Measurements from ENCODE around the gene MMP28. TPM values are rescaled to one million over a fixed set of nuclear protein-coding genes. Genes with fewer than 3 reads are reported as not detected.

Gene MMP28, protein sequence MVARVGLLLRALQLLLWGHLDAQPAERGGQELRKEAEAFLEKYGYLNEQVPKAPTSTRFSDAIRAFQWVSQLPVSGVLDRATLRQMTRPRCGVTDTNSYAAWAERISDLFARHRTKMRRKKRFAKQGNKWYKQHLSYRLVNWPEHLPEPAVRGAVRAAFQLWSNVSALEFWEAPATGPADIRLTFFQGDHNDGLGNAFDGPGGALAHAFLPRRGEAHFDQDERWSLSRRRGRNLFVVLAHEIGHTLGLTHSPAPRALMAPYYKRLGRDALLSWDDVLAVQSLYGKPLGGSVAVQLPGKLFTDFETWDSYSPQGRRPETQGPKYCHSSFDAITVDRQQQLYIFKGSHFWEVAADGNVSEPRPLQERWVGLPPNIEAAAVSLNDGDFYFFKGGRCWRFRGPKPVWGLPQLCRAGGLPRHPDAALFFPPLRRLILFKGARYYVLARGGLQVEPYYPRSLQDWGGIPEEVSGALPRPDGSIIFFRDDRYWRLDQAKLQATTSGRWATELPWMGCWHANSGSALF
- total RNA-seq = 1 to 10 TPM; 1.5 to 5.9 (median 3.1) TPM
- 1 to 10 TPM; 1.1 to 3.5 (median 1.7) TPM for polyA plus RNA-seq
- long read RNA-seq, donor 1, partial matches to known transcripts = 0 of 2 reads
- long read RNA-seq, donor 1, other reads (novel, unspliced or antisense) = 0 of 2 reads
- long read RNA-seq, donor 2 = 0 reads

DNA sequence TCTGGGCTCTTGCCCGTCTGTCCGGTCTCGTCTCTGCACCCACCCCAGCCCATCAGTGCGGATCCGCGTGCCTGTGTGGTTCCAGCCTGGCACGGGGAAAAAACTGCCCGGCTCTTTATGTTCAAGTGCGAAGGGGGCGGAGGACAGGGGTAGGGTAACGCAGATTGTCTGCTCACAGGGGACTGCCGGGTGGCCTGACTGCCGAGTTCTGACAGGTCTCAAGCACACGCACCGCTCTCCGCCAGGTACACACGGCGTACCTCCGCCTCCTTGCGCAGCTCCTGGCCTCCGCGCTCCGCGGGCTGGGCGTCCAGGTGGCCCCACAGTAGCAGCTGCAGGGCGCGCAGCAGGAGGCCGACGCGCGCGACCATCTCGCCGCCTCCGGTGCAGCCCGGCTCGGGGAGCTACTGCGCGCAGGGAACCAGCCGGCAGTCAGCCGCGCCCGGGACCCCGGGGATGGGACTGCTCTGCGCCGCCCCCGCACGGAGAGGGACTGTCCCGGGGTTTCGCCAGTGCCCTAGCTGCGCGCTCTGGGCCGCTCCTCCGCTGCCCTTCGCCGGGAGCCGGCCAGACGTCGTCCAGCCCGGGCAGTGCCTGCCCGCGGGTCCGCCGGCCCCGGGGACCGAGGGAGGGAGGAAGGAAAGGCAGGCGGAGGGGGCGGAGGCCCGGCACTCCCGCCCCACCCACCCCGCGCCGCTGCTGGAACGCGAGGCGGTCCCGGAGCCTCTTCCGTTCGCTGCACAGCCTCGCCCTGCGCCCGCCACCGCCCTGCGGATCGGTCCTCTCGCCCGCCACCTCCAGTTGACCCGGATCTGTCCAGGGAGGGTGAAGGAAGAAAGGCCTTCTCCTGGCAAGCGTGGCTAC, at the start of gene MMP28:
TSS of gene MMP28 (minus strand) at position 635 of the 864 bp plus-strand sequence. CDS start at position 371, 264 bp downstream.
- Histone ChIP-seq H3K27ac (peak within 1 kb of the TSS in 2 of 8 donors; percentile 23 to 28), H3K9me3 (no peaks in the 10 kb centered on the region), H3K36me3 (no peaks in the 10 kb centered on the region), H3K27me3 (replicated peaks in 1 of 7) (peaks cover 0 to 67% (median 27%) of the 10 kb centered on the region in 7 donors), H3K4me3 (peak within 1 kb of the TSS; percentile 51 to 83 (median 60)), H3K4me1 (peaks cover 13 to 33% (median 27%) of the 10 kb centered on the region in 6 donors)
- 0 to 3% (median 1%) methylated on average over 39 to 89 of the region's 89 CpGs for WGBS, 5 donors
- peak; percentile 82 for DNase-seq
- intact Hi-C loops (cut with DNase I; ENCODE audit: low total_unique reads) = no loop called here
- TF ChIP-seq, protein P1, sequence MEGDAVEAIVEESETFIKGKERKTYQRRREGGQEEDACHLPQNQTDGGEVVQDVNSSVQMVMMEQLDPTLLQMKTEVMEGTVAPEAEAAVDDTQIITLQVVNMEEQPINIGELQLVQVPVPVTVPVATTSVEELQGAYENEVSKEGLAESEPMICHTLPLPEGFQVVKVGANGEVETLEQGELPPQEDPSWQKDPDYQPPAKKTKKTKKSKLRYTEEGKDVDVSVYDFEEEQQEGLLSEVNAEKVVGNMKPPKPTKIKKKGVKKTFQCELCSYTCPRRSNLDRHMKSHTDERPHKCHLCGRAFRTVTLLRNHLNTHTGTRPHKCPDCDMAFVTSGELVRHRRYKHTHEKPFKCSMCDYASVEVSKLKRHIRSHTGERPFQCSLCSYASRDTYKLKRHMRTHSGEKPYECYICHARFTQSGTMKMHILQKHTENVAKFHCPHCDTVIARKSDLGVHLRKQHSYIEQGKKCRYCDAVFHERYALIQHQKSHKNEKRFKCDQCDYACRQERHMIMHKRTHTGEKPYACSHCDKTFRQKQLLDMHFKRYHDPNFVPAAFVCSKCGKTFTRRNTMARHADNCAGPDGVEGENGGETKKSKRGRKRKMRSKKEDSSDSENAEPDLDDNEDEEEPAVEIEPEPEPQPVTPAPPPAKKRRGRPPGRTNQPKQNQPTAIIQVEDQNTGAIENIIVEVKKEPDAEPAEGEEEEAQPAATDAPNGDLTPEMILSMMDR (IDR thresholded peaks at IDR 0.05 in 8 of 11, conservative IDR thresholded peaks at IDR 0.05 in 3 of 11) = no peak
- peak; percentile 10 to 68 (median 51) for TF ChIP-seq POLR2AphosphoS5 (IDR thresholded peaks at IDR 0.05)
- no peak for TF ChIP-seq POLR2A (IDR thresholded peaks at IDR 0.05)

DNA sequence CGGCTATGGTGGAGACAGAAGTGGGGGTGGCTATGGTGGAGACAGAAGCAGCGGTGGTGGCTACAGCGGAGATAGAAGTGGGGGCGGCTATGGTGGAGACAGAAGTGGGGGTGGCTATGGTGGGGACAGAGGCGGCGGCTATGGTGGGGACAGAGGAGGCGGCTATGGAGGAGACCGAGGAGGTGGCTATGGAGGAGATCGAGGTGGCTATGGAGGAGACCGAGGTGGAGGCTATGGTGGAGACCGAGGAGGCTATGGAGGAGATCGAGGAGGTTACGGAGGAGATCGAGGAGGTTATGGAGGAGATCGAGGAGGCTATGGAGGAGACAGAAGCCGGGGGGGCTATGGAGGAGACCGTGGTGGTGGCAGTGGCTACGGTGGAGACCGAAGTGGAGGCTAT, 49.1 kb upstream of the MMP28 start:
- Histone ChIP-seq H3K4me1 (peaks cover 0 to 6% (median 0%) of the 10 kb centered on the region in 6 donors), H3K27me3 (replicated peaks in 1 of 7) (no peaks in the 10 kb centered on the region), H3K9me3 (no peaks in the 10 kb centered on the region), H3K36me3 (peaks cover 0 to 100% (median 84%) of the 10 kb centered on the region in 6 donors), H3K27ac (no peak overlapping the region), H3K4me3 (no peak overlapping the region)
- no peak for DNase-seq
- TF ChIP-seq, protein P1 (IDR thresholded peaks at IDR 0.05 in 8 of 11, conservative IDR thresholded peaks at IDR 0.05 in 3 of 11) = no peak
- no peak for TF ChIP-seq POLR2A (IDR thresholded peaks at IDR 0.05)
- TF ChIP-seq POLR2AphosphoS5 (IDR thresholded peaks at IDR 0.05) = no peak
- intact Hi-C loops (cut with DNase I; ENCODE audit: low total_unique reads) = loop anchor here (10.0 kb wide), 1 partner anchor 300 kb away; no protein-coding TSS in a partner anchor
- 95 to 98% (median 96%) methylated on average over 19 of the region's 19 CpGs for WGBS, 5 donors

DNA sequence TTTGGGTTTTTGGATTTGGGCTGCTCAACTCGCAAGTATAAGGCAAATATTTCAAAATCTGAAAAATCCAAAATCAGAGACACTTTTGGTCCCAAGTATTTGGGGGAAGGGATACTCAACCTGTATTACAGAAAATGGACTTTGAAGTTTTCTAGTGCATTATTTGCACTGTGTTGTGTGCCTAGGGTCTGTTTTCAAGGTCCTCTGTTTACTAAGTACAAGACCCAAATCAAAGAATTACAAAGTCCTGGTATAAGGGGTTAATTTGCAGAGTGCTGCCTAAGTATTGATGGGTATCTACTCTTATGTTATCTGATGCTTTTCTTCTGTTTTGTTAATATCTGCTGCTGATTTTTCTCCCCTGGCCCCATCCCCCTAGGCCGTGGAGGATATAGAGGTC, 48.3 kb upstream of the MMP28 start:
- Histone ChIP-seq H3K27me3 (replicated peaks in 1 of 7) (no peaks in the 10 kb centered on the region), H3K36me3 (peaks cover 0 to 100% (median 93%) of the 10 kb centered on the region in 6 donors), H3K4me1 (no peaks in the 10 kb centered on the region), H3K27ac (no peak overlapping the region), H3K9me3 (no peaks in the 10 kb centered on the region), H3K4me3 (no peak overlapping the region)
- 96 to 100% (median 97%) methylated on average over 2 of the region's 2 CpGs for WGBS, 5 donors
- no peak for TF ChIP-seq POLR2AphosphoS5 (IDR thresholded peaks at IDR 0.05)
- TF ChIP-seq, protein P1 (IDR thresholded peaks at IDR 0.05 in 8 of 11, conservative IDR thresholded peaks at IDR 0.05 in 3 of 11) = no peak
- no peak for TF ChIP-seq POLR2A (IDR thresholded peaks at IDR 0.05)
- intact Hi-C loops (cut with DNase I; ENCODE audit: low total_unique reads) = loop anchor here (10.0 kb wide), 1 partner anchor 301 kb away; no protein-coding TSS in a partner anchor
- DNase-seq = no peak
